C4-2B (cell line): ENCODE data around the gene INTS12.

Experiments
- CTCF ChIP-seq: fragments of 450-650 bp; conservative IDR thresholded peaks from 2 replicates; pipeline ENCODE4 v1.5.1; 2017; ENCODE audit warnings: mild to moderate bottlenecking
- ZFX ChIP-seq: fragments of 450-650 bp; IDR thresholded peaks from 2 replicates; pipeline ENCODE4 v1.6.1; 2017

GRCh38 chr4:105650190-105650589 lies 58.3 kb downstream of the INTS12 start:
- TF ChIP-seq CTCF = no peak
- no peak for TF ChIP-seq ZFX
